Measurements from ENCODE around the gene GNS. TPM values are rescaled to one million over a fixed set of nuclear protein-coding genes. Genes with fewer than 3 reads are reported as not detected.

The GNS gene
- total RNA-seq, 1 experiment from 2014 or later: 54.7 TPM

GRCh38 chr12:64707362-64707761 lies 51.8 kb downstream of the GNS start:
- Mint-ChIP-seq H3K4me1 (ENCODE audit: insufficient read depth, unreplicated experiment) (no peaks in the 10 kb centered on the region), H3K36me3 (ENCODE audit: insufficient read depth, unreplicated experiment) (peaks cover 4% of the 10 kb centered on the region), H3K27ac (ENCODE audit: low read depth, unreplicated experiment) (no peak overlapping the region), H3K4me3 (ENCODE audit: unreplicated experiment) (no peak overlapping the region), H3K9me3 (ENCODE audit: unreplicated experiment) (no peaks in the 10 kb centered on the region), H3K27me3 (ENCODE audit: insufficient read depth, unreplicated experiment) (no peaks in the 10 kb centered on the region)
- ChIA-PET POLR2A (interaction anchor here (0.6 to 1.0 kb wide), 4 partner anchors 17 to 36 kb away, joined by 3 to 4 read pairs (median 3); no protein-coding TSS in a partner anchor), CTCF (interaction anchor here (0.5 to 6.5 kb wide), 9 partner anchors 10 to 175 kb away, joined by 3 to 51 read pairs (median 4); no protein-coding TSS in a partner anchor)
- no peak for DNase-seq (ENCODE audit: unreplicated experiment)
- TF ChIP-seq CTCF (IDR thresholded peaks at IDR 0.05; ENCODE audit: unreplicated experiment): no peak
- intact Hi-C loops (cut with micrococcal nuclease): no loop called here
- BruUV-seq (replicated peaks): no TSS peak

GRCh38 chr12:64706857-64707256 lies 52.3 kb downstream of the GNS start:
- Mint-ChIP-seq H3K4me3 (ENCODE audit: unreplicated experiment) (no peak overlapping the region), H3K4me1 (ENCODE audit: insufficient read depth, unreplicated experiment) (no peaks in the 10 kb centered on the region), H3K9me3 (ENCODE audit: unreplicated experiment) (no peaks in the 10 kb centered on the region), H3K27ac (ENCODE audit: low read depth, unreplicated experiment) (no peak overlapping the region), H3K36me3 (ENCODE audit: insufficient read depth, unreplicated experiment) (peaks cover 4% of the 10 kb centered on the region), H3K27me3 (ENCODE audit: insufficient read depth, unreplicated experiment) (no peaks in the 10 kb centered on the region)
- intact Hi-C loops (cut with micrococcal nuclease): no loop called here
- no TSS peak for BruUV-seq (replicated peaks)
- ChIA-PET CTCF (interaction anchor here (0.5 to 6.5 kb wide), 9 partner anchors 9 to 174 kb away, joined by 3 to 51 read pairs (median 4); no protein-coding TSS in a partner anchor), POLR2A (interaction anchor here (0.7 to 1.0 kb wide), 3 partner anchors 30 to 135 kb away, joined by 3 to 4 read pairs (median 3); no protein-coding TSS in a partner anchor)
- DNase-seq (ENCODE audit: unreplicated experiment): no peak
- no peak for TF ChIP-seq CTCF (IDR thresholded peaks at IDR 0.05; ENCODE audit: unreplicated experiment)

- DNase-seq (ENCODE audit: unreplicated experiment): no peak
- TF ChIP-seq CTCF (IDR thresholded peaks at IDR 0.05; ENCODE audit: unreplicated experiment): no peak
- H3K4me3 Mint-ChIP-seq (ENCODE audit: unreplicated experiment): no peak overlapping the region
- ChIA-PET CTCF (interaction anchor here (1.3 to 6.5 kb wide), 3 partner anchors 9 to 161 kb away, joined by 4 to 51 read pairs (median 26); no protein-coding TSS in a partner anchor), POLR2A (interaction anchor here (0.6 to 1.0 kb wide), 3 partner anchors 31 to 164 kb away, joined by 3 to 4 read pairs (median 3); no protein-coding TSS in a partner anchor)
- H3K36me3 Mint-ChIP-seq (ENCODE audit: insufficient read depth, unreplicated experiment): peaks cover 7% of the 10 kb centered on the region
- no peaks in the 10 kb centered on the region for H3K4me1 Mint-ChIP-seq (ENCODE audit: insufficient read depth, unreplicated experiment)
- no peaks in the 10 kb centered on the region for H3K27me3 Mint-ChIP-seq (ENCODE audit: insufficient read depth, unreplicated experiment)
- H3K9me3 Mint-ChIP-seq (ENCODE audit: unreplicated experiment): no peaks in the 10 kb centered on the region
- H3K27ac Mint-ChIP-seq (ENCODE audit: low read depth, unreplicated experiment): no peak overlapping the region
- intact Hi-C loops (cut with micrococcal nuclease): no loop called here
- BruUV-seq (replicated peaks): no TSS peak
Observed at GRCh38 chr12:64706306-64706705, 52.9 kb downstream of the GNS start.

- no TSS peak for BruUV-seq (replicated peaks)
- H3K27me3 Mint-ChIP-seq (ENCODE audit: insufficient read depth, unreplicated experiment): no peaks in the 10 kb centered on the region
- no peak for TF ChIP-seq CTCF (IDR thresholded peaks at IDR 0.05; ENCODE audit: unreplicated experiment)
- H3K4me3 Mint-ChIP-seq (ENCODE audit: unreplicated experiment): no peak overlapping the region
- CTCF ChIA-PET: interaction anchor here (0.6 to 2.8 kb wide), 2 partner anchors 152 to 458 kb away, joined by 3 to 32 read pairs; no protein-coding TSS in a partner anchor
- intact Hi-C loops (cut with micrococcal nuclease): no loop called here
- no peaks in the 10 kb centered on the region for H3K4me1 Mint-ChIP-seq (ENCODE audit: insufficient read depth, unreplicated experiment)
- H3K27ac Mint-ChIP-seq (ENCODE audit: low read depth, unreplicated experiment): no peak overlapping the region
- peaks cover 32% of the 10 kb centered on the region for H3K36me3 Mint-ChIP-seq (ENCODE audit: insufficient read depth, unreplicated experiment)
- H3K9me3 Mint-ChIP-seq (ENCODE audit: unreplicated experiment): no peaks in the 10 kb centered on the region
- no peak for DNase-seq (ENCODE audit: unreplicated experiment)
- POLR2A ChIA-PET: no interaction called here
Observed at GRCh38 chr12:64701283-64701682, 57.9 kb downstream of the GNS start.

Data from MCF 10A (cell line).